Measurements from ENCODE around the gene BASP1.
A peak's percentile ranks its signal among the peaks of the same experiment; 100 is the strongest.

Gene BASP1, protein sequence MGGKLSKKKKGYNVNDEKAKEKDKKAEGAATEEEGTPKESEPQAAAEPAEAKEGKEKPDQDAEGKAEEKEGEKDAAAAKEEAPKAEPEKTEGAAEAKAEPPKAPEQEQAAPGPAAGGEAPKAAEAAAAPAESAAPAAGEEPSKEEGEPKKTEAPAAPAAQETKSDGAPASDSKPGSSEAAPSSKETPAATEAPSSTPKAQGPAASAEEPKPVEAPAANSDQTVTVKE

DNA sequence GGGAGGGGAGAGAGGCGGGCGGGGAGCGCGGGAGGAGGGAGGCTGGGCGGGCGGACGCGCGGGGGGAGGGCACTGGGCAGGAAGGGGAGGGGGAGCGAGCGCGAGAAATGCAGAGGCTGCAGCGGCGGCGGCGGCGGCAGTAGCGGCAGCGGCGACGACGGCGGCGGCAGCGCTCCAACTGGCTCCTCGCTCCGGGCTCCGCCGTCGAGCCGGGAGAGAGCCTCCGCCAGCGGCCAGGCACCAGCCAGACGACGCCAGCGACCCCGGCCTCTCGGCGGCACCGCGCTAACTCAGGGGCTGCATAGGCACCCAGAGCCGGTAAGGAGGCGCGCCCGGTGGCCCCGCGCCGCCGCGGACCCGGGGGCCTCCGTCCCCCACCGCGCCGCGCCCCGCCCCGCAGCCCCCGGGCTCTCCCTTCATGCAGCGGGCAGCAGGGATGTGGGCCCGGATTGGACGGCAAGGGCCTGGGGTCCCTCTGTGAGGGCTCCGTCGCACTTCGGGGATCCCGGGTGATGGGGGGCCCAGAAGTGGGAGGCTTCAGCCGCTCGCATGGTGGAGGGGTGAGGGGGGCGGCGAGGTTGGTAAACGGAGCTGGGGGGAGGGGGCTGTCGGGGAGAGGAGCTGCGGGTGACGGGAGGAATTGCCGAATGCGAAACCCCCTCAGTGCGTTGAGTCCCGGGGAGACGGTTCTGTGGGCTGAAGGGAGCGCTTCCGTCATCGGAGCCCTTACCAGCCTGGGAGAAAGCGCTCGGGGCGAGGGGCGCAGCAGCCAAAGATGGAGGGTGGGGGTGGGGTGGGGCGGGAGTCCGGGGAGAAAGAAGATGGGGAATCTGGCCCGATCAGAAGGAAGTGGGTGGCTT, at the start of gene BASP1:
TSS of gene BASP1 (plus strand) at position 139 of the 860 bp plus-strand sequence. CDS start 57,586 bp downstream, outside the sequence.
- DNase-seq (ENCODE audit: low spot score): peak; percentile 92

DNA sequence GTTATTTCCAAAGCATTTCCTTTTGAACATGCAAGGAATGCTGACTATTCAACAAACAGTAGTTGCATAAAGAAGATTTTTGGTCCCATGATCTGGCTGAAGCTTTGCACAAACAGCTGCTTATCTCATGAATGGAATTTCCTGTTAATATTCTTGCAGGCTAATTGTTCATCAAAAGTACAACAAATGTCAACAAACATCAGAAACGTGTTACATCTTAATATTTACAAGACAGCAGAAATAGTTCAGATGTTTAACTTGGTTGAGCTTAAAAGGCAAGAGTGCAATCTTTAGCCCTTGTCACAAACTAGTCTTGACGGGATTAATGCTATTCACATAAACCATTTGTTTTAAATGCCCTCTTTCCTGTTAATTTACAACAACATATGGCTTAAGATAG, 47.9 kb upstream of the BASP1 start:
- peak; percentile 50 for DNase-seq (ENCODE audit: low spot score)

DNA sequence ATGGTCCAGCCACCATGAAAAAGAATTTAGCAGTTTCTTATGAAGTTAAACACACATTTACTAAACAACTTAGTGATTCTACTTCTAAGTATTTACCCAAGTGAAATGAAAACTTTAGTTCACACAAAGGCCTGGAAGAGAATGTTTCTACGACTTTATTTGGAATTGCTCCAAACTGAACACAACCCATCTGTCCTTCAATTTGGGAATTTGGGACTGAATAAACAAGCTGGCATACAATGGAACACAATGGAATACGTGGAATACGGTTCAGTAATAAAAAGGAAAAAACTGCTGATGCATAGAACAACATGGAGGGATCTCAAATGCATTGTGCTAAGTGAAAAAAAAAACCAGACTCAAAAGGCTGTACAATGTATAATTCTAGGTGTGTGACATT, 44.6 kb upstream of the BASP1 start:
- DNase-seq (ENCODE audit: low spot score): no peak

DNA sequence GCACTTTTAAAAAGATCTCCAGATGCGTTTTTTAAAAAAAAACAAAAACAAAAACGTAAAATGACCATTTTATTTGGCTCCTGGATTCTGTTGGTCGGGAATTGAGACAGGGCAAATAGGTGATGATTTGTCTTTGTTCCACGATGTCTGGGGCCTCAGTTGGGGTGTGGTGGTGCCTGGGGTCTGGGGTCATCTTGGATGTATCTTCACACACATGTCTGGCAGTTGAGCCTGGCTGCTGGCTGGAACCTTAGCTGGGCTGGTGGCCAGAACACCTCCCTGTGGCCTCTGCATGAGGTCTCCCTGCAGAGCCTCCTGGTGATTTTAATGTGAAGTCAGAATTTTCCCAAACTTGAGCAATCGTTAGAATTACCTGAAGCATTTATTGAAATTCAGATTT, 42.5 kb upstream of the BASP1 start:
- DNase-seq (ENCODE audit: low spot score): no peak

DNA sequence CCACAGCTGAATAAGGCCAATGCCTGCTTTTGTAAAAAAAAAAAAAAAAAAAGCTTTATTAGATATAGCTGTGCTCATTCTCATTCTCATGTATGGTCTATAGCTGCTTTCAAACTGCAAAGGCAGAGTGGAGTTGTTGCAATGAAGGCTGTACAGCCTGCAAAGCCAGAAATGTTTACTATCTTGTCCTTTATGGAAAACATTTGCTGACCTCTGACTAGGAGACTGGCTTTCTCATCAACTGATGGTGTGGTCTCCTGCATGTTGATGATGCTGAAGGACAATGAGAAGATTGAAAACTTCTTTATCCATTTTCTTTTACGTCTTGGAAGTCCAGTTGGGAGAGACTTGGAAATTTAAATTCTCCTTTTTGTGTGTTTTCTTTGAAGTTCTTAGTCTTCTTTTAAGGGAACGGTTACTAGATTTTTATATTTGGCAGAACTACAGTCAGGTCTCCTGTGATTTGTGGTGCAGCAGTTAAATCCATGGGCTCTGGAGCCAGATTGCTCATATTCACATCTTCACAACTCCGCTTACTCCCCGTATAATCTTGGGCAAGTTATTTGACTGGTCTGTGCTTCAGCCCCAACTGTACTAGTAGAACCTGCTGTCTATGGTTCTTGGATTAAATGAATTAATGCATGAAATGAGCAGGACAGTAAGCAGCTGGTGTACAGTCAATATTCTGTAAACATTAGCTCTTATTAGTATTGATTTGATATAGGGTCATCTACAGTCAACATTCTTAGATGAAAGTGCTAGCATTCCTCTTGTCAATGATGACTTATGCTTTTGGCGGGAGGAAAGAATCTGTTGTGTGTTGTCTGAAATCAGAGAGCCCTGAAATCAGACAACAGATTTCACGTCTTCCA, 39.7 kb upstream of the BASP1 start:
- DNase-seq (ENCODE audit: low spot score): no peak

DNA sequence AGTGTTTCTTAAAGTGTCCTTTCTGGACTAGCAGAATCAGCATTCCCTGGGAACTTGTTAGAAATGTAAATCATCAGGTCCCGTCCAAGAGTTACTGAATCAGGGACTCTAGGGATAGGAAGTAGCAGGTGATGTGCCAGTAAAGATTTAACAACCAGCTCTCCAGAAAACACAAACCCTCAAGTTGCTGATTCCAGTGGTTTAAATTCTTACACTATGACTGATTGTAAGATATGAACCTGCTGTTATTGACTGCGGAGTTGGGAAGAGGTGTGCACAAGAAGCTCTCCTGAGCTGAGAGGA, 39.1 kb upstream of the BASP1 start:
- no peak for DNase-seq (ENCODE audit: low spot score)

DNA sequence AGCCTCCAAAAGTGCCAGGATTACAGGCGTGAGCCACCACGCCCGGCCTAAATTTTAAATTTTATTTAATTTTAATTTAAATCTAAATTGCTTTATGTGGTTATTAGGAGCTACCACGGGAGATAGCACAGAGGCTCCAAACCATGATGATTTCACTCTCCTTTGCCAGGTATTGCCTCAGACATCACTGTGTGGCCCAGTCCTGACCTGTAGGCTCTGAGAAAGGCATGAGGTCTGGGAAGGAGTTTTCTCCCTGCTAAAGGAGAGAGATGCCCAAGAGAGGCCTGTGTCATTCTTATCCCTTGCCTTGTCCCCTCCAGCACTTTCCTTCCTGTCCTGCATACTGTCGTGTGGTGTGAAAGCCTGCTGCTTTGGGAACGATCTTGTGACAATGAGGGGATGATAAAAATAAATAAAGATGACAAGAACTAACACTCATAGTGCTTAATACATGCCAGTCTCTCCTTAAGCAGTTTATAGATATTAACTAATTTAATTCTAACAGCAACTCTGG, 37.0 kb upstream of the BASP1 start:
- no peak for DNase-seq (ENCODE audit: low spot score)

DNA sequence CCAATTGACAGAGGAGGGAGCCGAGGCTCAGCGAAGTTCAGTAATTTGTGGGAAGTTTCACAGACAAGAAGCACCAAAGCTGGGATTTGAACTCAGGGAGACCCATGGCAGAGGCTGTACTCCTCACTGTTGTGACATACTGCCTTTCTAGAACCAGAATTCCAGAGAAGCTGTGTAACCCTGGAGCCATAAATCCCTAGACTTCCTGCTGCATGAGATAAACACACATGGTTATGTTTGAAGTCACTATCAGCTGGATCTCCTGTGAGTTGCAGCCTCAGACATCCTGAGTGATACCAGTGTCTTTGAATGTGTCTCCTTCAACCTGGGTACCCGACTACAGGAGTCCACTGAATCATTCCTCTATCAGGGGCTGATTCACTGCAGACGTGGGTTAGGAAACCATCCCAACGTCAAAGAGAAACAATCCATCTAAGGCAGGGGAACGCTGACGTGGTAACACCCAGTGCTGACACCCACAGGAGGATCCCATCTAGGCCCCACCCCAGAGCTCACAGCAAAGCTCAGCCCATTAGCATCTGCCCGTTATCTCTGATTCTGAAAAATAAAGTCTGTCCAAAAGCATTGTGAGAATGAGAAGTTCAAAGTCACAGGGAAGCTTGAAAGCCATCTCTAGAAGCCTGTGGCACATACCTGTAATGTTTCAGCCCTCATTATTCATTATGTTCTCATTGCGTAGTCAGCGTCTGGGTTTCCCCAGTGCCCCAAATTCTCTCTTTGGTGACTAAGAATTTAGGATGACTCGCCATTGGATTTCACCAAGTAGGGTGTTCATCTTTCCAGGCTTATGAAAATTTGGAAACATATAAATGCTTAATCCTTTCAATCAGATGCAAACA, 36.3 kb upstream of the BASP1 start:
- DNase-seq (ENCODE audit: low spot score): peak; percentile 72

DNA sequence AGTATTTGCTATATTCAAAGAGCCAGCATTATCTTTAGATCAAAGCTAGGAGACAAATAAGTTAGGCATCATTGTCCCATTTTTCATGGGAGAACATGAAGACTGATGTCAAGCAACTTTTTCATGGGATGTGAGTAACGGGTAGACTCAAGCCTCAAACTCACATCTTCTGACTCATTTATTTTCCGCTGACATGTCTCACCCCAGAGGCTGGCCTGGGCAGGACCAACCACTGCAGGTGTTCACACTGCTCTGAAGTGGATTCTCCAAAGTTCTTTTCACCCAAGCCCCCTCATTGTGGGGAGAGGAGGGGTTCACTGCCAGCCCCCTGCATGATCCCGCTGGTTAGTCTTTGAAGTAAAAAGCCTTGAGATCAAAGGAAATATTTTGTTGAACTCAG, 34.9 kb upstream of the BASP1 start:
- peak; percentile 25 for DNase-seq (ENCODE audit: low spot score)

DNA sequence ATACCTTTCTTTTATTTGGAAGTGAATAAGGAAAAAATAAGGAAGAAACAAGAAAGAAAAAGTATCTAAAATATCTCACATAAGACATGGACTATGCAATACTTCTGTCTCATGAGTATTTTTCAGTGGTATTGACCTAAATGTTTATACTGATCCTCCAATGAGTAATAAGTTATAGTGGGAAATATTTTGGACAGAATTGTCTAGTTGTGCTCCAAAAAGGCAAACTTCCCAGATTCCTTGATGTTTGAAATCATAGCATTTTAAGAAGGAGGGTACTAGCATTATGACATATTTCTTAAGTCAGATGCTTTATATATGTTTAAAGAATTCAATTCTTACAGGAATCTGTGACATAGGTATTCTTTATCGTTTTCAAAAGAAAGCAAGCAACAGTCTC, 34.5 kb upstream of the BASP1 start:
- DNase-seq (ENCODE audit: low spot score): no peak

DNA sequence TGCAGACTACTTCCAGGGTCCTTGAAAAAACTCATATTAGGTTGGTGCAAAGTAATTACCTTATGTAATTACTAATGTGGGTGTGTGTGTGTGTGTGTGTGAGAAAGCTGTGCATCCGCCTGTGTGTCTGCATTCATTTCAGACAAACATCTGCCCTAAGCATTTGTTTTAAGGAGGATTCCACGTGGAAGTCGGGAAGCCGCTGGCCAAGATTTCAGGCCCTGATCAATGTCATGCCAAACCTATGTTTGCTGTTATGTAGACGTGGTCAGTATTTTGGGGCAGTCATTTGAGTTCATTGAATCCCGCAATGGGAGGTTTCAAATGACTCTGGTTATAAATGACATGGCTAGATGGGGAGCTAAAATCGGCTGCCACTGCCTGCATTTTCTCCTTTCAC, 33.6 kb upstream of the BASP1 start:
- no peak for DNase-seq (ENCODE audit: low spot score)

DNA sequence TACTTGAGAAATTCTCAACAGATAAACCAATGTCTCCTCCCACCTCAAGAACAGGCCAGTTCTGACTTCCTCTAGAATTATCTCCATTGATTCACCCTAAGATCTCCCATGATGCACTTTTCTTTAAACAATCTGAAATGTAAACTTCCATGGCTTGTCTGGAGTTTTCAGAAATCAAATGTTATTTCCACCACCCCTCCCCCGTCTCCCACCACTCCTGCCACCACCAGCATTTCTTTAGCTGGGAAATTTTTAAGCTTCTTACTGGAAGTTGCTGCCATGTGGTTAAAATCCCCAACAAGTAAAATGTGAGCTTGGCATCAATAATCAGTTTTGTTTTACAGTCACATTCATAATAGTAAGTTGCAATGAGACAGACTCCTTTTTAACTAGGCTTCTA, 32.8 kb upstream of the BASP1 start:
- no peak for DNase-seq (ENCODE audit: low spot score)

DNA sequence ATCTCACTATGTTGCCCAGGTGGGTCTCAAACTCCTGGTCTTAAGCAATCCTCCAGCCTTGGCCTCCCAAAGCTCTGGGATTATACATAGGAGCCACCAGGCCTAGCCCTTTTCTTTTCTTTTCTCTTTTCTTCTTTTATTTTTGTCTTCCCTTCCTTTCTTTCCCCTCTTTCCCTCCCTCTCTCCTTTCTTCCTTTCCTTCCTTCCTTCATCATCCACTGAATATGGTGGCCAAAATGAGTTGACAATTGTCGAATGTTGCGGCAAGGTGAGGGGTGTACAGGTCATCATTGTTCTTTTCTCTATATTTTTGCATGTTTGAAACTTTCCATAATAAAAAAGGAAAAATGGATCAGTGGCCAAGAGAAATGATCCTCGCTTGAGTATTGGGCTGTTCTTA, 32.1 kb upstream of the BASP1 start:
- DNase-seq (ENCODE audit: low spot score): no peak

DNA sequence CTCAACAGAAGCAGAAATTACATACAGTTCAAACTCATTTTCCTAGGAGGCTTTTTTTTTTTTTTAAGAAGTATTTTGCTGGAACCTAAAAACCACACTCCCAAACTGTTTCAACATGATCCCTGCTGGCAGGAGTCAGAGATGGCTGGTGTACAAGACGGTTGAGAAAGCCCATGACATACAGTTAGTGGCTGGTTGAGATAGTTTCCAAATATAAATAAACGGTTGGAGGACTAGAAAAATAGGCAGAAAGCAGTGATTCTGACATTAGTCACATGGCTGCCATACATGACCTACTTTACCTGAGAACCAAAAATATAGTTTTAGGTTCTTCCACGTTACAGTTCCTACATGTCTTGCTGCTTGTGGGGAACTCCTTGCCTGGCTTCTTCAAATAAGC, 31.7 kb upstream of the BASP1 start:
- DNase-seq (ENCODE audit: low spot score): peak; percentile 84

DNA sequence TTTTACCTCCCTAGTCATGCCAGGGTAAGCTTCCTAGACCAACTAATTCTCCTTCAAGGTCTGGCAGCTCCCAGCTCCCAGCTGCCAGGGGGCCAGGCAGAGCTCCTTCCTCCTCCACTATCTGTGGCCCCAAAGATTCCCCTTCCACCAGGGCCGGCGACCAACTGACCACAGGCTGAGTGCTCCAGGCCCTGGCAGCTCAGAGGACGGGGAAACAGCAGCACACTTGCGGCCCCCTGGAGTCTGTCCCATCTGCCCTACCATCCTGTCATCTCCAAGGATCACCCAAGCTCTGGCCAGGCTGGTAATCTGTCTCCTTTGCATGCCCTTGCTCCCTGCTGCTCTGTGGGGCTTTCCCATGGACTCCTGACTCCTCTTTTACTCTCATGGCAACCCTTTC, 31.2 kb upstream of the BASP1 start:
- DNase-seq (ENCODE audit: low spot score): no peak

DNA sequence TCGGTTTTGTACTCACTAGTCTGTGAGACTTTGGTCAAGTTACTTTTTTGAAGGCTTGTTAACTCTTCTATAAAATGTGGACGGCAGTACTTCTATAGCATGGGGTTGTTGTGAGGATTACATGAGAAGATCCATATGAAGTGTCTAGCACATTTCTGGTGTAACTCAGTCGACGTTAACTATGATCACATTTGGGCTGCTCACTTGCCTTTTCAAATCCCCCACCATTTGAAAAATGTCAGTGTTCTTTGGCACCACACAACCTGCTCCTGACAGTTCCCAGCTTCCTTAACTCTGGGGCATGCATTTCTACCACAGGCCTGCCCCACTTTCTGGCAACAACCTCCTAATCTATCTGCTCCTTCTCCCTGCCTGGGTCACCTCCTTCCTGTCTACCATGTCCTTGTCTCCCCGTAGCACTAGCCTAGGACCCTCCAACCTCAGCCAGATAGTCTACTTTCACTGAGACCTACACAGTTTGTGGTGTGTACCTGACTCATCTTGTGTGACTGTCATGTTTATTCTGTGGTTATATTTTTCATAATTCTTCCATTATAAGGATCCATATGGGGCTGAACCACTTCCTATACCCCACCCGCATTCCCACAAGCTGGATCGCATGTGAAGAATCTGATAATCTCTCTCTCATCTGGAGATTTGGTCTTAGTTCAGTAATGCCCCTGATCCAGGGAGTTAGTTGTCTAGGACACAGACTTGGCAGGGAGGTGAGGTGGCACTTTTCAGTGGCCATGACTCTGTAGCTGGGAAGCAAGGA, 30.2 kb upstream of the BASP1 start:
- peak; percentile 14 for DNase-seq (ENCODE audit: low spot score)

DNA sequence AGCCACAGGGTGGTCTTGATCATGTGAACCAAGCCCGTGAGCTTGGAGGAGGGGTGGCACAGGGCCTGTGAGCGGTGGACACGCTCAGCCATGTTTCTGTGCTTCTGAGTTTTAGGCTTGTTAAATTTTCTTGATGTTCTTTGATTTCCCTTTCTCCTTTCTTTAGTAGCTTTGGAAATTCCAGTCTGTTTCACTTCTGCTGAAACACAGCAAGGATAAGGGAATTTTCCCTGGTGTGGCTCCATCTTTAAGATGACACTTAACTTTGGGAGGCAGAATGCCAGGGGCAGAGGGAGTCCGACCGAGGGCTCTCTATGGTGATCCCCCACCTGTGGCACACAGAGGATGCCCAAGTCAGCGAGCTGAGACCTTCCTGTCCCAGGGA, 29.7 kb upstream of the BASP1 start:
- DNase-seq (ENCODE audit: low spot score): no peak

DNA sequence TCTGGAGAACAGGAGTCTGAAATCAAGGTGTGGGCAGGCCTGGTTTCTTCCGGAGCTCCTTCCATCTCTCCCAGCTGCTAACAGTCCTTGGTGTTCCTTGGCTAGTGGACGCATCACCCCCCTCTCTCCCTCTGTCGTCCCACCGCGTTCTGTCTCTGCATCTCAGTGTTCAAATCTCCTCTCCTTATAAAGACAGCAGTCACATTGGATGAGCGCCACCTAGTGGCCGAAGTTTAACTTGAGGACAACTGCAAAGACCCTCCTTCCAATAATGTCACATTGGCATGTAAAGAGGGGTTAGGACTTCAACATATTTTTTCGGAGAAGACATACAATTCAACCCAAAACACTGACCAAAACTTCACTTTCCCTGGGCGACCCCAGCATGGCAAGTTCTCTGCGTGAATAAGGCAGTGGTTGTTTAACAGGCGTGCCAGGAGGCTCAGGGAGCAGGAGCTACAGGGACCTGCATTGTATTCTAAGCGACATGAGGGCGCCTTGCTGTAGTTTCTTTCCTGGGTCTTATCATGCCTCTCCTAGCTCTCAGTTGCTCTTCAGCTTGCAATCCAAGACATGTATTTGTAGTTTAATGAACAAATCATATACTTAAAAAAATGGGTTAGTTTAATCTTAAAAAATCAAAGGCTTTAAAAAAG, 27.9 kb upstream of the BASP1 start:
- DNase-seq (ENCODE audit: low spot score): peak; percentile 50

DNA sequence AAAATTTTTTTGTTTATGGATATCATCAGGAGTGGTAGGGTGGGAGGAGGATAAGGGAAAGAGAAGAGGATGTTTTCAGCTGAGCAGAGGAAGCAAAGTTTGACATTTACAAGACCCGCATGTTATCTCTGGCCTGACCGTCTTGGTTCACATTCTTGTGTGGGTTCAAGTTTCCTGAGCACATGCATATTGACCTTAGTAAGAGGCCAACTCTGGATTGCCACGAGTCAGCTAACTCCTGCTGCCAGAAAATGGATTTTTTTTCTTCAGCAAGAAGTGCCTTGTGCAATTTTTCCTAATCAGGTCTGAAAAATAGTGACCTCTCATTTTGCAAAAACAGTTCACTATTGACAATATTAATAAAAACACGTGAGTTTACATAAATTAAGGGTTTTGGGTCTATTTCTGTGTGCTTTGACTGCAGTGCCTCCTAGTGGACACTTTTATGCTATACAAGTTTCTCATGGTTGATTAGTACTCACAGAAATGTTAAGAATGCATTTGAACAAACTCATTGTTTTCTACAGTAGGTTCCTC, 27.1 kb upstream of the BASP1 start:
- peak; percentile 47 for DNase-seq (ENCODE audit: low spot score)

DNA sequence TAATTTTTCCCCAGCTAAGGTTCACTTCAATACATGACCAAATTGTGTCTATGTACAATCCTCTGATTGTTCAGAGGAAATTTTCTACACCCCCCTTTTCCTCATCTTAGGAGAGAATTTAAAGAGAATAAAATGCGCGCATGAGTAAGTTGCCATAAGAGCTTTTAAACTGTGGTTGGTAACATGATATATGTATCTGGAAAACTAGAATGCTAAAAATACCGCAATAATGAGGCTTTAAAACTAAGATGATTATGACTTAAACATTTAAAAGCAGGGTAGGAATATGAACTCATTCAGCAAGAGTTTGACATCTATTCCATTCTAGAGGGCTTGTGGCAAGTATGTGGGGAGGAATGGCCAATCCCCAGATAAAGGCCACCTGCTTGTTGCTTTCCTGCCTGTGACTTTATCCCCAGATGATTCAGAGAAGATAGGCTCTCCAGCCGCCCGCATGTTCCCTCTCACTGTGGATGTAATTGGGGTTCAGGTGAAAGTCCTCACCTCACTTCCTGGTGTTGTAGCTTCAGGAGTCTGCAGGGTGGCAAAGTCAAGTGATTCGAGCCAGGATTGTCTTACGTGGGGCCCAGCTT, 26.5 kb upstream of the BASP1 start:
- no peak for DNase-seq (ENCODE audit: low spot score)
